Stimulated activated CD4-positive, alpha-beta T cell treated with anti-CD3 and anti-CD28 coated beads, Interleukin-2, amount 100 ng/mL, for 24 hours (primary cell): ENCODE data around the gene RELN.

ENCODE experiments used
- DNase-seq, 2 donors: peaks; one replicate each; pipeline ENCODE4 v3.0.0-alpha.2; 2020

Gene RELN

DNA sequence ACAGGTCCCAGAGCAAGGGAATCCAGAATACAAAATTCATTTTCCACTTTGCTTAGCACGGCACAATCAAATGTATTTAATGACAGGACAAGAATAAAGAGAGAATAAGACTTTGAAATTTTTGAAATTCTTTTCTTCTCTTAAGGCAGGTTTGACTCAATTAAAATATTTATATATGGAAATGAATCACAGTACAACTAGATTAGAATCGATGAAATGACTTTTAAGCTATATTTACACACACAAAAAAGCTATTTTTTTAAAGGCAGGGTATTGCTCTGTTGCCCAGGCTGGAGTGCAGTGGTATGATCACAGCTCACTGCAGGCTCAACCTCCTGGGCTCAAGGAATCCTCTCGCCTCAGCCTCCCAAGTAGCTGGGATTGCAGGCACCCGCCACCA lies 278.0 kb downstream of the RELN start:
- no peak for DNase-seq

DNA sequence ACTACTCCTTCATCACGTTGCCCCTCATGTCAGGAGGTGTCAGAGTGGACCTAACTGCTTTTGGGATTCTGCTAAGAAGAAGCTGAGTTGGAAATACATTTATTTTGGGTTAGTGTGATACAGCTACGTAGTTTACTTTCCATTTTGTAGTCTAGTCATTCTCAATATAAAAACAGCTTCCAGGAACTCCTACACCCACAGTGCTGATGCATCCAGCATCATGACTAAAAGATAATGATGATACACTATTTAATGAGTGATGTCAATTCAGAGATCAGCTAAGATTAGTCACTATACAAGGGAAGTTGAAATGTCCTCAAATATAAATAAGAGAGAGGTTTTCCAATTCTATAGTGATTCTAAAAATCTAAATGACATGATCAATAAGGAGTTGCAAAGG lies 279.2 kb downstream of the RELN start:
- DNase-seq, result no peak

DNA sequence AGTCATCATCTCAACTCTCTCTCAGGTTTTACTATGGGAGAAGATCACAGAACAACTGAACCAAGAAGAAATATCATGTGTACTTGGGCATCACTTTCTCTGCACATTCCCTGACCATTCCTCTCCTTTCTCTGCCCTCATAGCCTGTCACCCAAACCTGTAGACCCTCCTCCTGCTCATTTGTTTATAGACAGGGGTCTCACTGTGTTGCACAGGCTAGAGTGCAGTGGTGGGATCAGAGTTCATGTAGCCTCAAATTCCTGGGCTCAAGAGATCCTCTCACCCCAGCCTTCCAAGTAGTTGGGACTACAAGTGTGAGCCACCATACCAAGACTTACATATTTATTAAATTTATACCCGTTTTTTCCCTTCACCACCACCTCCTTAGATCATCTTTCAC lies 282.7 kb downstream of the RELN start:
- DNase-seq, result no peak

DNA sequence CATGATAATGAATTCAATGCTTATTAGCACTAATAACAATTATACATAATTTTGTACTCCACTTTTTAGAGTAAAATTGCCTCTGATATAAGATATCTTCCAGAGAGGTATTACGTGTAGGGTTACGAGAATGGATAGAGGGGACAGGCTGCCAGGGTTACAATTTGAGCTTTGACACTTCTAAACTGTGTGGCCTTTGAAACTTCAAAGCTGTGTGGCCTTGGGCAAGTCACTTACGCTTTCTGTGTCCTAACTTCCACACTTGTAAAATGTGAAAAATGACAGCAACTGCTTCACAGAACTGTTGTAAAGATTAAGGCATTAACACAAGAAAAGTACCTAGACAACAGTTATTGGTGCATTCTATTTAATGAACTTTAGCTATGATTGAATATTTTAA lies 283.9 kb downstream of the RELN start:
- no peak for DNase-seq

DNA sequence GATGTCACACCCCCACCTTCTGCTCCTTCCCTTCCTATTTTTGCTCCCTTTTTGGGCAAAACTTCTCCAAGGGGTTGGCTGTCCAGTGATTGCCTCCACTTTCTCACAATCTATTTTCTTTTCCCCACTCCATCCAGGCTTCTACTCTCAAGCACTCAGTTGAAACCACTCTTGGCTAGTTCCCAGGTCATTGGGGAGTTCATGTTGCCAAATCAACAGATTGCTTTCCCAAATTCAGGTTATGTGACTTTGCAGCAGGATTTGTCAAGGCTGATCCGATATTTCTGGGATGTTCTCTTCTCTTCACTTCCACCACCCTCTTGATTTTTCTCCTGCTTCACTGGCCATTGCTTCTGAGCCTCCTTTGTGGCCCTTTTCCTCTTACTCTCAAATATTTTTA lies 284.8 kb downstream of the RELN start:
- DNase-seq, result no peak

DNA sequence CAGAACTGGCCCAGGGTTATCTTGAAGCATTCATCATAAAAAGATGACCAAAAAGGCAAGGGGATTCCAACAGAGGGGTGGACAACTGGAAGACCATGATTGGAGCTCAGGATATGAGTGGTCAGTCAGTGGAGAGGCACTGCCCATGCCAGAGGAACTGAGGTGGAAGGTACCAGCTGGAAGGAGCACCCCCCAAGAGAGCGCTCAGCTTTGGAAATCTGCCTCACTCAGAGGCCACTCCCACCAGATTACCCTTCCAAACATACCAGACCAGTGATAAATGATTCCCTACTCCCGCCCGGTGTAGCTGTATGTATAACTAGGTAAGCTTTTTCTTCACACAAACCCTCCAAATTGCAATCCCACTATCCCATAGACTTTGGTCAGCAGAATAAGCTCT lies 286.5 kb downstream of the RELN start:
- no peak for DNase-seq

DNA sequence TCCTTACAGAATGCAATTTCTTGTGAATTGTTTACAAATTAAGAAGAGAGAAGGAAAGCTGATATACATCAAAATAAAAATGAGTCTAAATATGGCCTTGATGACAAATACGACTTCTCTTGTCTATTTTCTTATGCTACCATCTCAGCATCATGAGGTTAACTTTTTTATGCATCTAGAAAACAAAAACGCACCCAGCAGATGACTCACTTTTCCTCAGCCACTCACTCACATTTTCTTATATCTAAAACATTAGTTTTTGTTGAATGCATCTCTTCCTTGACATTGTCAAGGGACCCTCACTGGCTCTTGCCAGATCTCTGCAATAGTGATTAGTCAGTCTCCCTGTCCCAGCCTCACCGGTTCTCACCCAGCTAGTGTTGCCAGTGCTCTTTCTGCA lies 287.0 kb downstream of the RELN start:
- no peak for DNase-seq

DNA sequence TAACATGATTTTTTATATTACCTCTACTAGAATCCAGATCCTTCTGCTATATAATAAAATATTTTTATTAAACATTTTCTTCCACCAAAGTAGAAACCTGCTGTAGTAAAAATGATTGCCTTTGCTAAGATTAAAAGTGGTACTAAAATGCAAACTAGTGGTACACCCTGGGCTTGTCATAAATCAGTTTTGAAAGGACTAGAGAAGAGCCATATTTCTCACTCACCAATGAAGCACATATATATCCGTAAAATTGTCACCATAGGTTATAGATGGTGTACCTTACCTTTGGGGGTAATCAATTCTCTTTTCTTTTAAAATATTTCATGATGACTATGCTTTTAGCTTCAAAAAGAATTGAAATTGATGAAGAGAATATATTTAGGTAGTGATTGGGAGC lies 290.4 kb downstream of the RELN start:
- no peak for DNase-seq

DNA sequence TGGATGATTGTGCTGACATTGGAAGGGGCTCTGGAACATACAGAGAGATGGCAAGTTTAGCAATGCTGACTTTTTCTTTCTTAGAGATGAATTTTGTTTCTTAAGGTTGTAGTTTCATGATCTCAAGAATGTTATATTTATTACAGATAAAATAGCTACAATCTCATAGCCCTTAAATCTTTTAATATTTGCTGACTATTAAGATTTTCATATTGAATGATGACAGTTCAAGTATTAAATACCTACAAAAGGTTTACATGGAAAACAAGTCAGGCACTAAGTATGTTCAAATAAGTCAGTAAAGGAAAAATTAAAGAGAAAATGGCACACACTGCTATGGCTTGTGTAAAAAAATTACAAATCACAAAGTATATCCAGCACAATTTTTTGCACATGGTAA lies 291.4 kb downstream of the RELN start:
- DNase-seq, result no peak

DNA sequence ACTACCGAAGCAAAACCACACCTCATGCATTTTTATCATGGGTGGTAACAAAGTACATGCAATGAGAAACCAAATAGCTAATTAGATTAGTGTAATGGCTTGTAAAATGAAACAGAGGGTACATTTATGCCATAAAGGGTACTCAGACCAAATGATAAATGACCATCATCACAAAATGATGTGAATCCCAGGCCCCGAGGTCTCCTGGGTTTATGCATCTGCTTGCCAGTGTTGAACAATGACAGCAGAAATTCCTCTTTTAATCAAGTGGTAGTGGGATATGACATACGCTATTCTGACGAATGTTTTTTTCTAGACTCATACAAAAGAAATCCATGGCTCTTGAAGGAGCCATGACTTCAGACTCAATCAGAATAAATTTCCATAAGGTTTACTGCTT lies 293.9 kb downstream of the RELN start:
- no peak for DNase-seq

DNA sequence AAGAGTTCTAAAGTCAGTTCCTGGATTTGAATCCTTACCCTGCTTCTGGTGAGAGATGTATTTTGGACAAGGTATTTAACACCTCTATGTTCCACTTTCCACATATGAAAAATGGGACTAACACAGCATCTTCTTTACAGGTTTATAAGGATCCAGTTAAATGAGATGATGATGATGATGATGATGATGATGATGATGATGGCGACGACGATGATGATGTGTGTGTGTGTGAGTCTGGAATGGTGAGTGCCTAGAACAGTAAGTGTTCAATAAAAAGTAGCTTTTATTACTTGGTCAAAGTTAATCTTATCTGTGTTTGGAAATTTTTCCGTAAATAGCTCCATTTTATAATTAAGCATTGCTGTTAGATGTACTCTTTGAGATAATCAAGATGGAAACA lies 295.2 kb downstream of the RELN start:
- DNase-seq, result no peak

DNA sequence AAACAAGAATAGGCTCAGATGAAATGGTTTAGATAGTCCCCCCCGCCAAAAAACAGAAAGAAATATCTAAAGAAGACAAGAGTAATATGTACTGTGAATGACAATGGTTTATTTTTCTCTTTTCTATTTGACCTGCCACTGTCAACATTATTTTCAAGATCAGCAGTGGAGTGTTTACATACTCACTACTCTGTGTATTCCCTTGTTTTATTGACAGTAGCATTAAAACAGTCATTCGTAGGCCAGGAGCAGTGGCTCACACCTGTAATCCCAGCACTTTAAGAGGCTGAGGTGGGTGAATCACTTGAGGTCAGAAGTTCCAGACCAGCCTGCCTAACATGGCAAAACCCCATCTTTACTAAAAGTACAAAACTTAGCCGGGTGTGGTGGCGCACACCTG lies 298.2 kb downstream of the RELN start:
- no peak for DNase-seq

DNA sequence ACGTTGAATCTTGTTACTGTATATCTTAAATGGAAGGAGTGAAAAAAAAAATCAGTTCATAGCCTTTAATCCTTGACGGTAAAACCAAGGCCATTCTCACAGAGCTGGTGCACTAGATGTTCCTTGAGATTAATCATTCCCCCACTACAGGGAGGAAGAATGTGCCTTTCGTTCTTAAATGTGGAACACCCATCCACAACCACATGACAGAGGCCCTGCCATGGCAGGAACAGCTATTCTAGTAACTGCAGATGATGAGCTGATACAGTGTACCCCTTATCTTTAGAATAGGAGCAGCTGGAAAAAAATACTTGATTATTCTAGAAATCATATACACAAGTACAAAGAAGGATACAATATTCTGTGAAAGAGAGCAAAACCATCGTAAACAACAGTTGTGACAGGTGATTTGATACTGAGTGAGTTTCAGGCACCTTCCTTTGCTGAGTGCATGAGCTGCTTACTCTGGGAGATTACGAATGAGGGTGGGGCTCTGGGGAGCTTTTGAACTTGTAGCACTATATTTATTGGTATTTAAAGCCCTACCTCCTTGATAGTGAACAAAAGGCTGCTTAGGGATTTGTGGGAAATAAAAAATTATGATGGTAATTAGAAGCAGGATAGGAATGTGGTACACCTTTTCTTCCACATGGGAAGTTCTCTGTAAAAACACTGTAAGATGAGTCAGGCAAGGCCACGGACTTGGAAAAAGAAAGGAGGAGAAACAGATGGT lies 299.1 kb downstream of the RELN start:
- DNase-seq, result no peak

DNA sequence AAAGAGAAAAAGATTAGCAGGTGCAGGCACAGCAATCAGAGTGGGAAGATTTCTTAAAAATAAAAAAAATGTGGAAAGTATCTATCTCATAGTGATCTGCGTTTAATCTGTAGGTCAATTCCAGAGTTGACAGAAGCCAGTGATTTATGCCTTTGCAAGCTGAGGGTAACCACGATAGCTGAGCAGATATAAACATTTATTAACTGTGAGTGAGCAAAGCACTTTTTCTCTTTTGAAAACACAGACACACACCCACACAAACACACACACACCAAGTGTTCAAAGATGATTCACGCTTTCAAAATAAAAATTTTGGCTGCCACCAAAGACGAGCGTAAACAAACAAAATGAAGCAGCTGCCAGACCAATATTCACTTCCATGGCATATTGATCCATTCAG lies 300.2 kb downstream of the RELN start:
- no peak for DNase-seq

DNA sequence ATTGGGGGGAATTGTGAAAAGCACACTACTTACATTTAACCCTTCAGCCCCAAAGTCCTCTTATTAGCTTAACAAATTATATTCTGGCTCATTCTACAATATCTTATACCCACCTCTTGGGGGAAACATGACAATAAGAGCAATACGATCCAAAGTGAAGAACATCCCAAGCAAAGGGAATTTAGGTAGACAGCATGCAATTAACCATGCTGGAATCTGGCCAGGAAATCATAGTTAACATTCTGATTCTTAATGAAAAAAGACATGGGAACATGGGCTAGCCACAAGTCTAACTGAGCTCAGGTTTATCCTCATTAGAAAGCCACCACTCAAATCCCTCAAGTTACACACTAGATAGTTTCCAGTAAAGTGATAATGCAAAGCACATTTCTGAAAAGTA lies 301.5 kb downstream of the RELN start:
- DNase-seq, result no peak

DNA sequence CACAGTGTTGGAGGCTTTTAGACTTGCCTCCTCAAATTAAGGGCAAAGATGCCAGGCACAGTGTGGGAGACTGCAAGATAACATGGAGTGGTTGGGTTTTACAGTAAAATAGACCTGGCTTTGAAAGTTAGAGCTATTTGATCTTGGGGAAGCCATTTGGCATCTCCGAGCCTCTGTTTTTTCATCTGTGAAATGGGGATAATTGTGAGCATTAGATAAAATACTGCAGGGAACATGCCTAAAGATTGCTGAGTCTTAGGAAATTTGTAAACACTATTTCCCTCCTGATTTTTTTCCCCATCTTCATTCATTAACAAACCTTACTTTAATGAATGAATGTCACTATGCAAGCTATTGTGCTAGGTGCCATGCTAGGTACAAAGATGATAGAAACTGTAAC lies 302.2 kb downstream of the RELN start:
- no peak for DNase-seq

DNA sequence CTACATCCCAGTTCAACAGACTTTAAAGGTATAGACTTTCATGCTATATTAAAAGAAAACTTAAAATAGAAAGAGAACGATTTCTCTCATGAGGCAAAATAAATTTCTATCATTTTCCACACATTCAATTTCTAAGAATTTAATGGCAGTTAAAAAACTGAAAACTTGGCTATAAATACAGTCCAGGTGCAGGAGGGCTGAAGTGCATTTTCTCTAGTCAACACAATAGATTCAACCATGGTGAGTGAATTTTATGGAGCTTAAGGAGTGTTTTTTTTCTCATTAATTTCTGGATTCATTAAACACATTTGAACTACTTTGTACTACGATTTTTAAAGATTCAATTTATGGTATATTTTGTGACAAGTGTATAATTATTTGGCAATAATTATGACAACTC lies 302.7 kb downstream of the RELN start:
- no peak for DNase-seq

DNA sequence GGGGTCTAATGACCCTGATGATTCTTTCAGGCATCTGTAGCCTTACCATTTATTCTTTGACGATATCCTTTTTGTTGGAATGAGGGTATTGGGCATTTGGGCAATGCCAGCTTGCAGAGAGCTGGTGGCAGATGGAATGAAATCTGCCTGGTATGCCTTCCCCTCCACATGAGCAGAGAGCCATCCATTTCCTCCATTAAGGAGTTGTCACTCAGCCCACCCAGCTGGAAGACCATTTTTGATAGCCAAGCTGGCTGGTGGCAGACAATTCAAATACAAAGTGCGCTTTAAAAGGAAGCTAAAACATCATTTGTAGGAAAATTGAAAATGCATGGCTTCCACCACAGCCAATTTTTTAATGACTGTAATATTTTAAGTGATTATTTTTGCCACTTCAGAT lies 303.4 kb downstream of the RELN start:
- no peak for DNase-seq

DNA sequence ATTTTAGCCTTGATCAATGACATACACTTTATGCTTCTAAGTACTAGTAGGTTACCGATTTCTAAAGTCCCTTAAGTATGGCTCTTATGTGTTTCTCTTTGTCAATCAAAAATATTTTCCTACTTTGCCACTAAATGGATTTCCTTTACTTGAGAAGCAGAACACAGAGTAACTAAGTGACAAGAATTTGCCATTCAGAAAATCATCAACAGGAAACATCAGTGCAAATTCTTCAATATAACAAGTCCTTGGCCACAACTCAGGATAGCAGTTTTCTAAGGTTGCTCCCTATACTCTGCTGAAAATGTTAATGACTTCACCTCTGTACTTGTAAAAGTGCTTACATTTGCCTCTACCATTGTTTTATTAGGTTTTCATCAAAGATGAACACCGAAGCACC lies 303.8 kb downstream of the RELN start:
- no peak for DNase-seq

DNA sequence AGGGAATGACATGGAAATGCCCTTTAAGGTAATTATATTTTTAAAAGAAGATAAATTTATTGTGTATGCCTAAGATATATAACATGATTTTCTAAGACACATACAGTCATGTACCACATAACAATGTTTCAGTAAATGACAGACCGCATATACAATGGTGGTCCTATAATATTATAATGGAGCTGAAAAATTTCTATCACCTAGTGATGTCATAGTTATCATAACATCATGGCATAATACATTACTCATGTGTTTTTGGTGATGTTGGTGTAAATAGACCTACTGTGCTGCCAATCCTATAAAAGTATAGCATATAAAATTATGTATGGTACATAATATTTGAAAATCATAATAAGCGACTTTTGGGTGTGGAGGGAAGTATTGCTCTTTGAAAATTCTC lies 306.1 kb downstream of the RELN start:
- no peak for DNase-seq

DNA sequence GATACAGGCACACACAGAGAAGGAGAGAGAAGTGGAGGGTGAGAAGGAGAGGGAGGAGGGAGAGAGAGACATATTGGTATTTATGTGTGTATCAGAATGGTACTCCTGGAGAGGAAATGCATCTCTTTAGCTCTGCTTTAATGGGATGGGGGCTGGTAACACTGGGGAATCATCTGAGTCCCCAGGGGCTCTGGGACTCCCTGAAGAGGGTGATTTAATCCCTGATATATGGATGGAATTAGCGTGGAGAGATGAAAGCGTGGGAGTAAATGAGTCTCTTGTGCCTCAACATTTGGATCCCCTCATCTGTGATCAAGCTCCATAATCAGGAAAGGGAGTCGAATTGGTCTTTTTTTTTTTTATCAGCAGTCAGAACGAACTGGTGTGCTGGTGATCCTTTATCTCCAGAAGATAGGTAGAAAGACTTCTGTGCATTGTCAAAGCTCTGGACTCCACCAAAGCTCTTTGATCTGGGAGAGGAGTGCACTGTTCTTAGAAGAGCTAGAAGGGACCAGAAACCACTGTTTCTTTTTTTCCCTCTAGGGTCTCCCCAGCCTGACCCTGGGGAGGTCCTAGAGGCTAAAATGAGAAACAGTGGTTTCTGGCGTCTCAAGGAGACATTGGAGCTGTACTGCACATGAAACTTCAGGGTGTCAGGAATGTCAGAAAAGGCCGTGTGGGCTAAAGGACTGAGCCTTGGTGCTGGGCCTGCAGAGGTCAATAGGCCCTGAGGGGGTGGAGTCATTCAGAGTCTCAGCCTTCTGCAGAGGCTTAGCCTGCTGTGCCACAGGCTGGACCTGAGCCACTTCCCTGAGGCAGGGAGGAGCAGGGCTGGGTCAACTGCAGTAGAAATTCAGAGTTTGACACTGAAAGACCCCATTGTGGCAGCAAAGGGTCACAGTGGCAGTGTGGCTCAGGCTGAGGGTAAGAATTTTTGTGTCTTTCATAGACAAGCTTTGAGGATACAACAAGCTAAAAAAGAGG lies 309.0 kb downstream of the RELN start:
- DNase-seq, result no peak

DNA sequence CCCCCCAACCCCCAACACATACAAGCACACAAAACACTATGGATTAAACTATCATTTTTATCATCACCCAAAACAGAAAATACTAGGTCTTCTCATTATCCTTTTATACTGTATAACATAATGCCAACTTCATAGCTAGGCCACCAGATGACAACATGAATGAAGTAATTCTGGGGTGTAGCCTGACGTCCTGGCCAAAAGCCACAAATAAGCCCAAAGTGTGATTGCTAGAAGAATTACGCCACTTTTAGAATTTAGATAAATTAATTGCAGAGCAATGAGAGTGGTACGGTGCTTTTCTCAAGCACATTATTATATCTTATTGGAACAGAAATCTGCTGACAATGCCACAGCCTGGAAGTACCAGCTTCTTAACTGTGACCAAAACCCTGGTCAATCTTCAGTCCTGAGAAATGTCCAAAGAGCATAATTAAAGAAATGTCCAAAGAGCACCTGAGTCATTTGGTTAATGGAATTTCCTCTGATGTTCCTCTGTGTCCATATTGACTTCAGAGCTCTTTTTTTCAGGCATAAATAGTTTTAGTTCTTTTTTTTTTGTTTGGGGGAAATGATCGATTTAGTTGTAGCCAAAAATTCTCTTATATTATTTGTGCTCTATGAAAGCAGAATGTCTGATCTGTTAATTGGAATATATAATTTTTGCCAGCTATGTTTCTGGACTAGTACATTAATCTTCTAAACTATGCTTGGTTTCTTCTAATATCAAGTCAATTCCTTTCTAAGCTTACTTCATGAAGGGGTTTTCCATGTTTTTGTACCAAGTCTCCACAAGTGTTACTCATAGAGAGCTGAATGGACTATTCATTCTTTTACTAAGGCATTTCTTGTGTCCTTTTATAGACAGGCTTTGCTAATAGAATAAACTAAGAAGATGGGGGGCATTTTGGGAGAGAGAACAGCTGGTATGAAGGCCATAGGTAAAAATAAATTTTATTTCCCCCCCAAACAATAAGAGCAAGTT lies 310.0 kb downstream of the RELN start:
- DNase-seq, result no peak

DNA sequence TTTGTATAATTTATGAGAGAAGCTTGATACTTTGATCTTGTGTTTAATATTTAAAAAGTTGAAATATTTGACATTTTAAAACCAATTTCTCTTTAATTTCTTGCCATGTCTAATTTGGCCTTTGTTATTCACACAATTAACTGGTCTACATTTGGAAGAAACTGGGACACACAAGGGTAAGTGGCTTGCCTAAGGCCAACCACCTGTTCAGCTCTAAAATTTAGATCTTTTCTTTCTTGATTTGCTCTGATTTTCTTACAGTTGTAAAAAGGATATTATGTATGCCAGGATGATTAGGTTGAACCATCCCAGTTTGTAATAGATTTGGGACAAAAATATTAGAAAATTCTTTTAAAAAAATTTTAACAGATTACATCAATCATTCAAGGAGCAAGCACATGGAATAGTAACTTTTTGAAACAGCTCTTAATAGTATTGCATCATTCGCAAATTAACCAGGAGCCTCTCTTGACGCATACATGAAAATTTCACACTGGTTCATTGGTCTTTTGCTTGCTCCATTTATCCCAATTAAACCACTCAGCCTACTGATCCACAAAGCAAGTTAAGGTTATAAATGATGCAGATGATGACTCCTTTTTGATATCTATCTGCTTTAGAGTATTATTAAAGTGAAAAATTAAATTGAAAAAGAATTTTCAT lies 321.0 kb downstream of the RELN start:
- DNase-seq, result no peak
